ENCODE measurements around the gene NWD2.

The NWD2 gene

GRCh38 chr4:37425857-37426256 is 181.3 kb downstream of the NWD2 start:
- no peak overlapping the region for H3K27ac ChIP-seq (ENCODE audit: low read depth, low read length)
- no peaks in the 10 kb centered on the region for H3K4me1 ChIP-seq (ENCODE audit: control insufficient read depth, insufficient read depth, low read length)
- H3K4me3 ChIP-seq (ENCODE audit: low read depth, low read length) = no peak overlapping the region
- H3K27me3 ChIP-seq (ENCODE audit: control insufficient read depth, insufficient read depth, low read length) = no peaks in the 10 kb centered on the region
- no peaks in the 10 kb centered on the region for H3K36me3 ChIP-seq (ENCODE audit: control insufficient read depth, insufficient read depth, low read length)
- H3K9me3 ChIP-seq (ENCODE audit: control insufficient read depth, insufficient read depth, low read length) = no peaks in the 10 kb centered on the region
- no peak overlapping the region for H3K9ac ChIP-seq (ENCODE audit: low read depth, low read length)

- Histone ChIP-seq H3K27me3 (ENCODE audit: control insufficient read depth, insufficient read depth, low read length) (no peaks in the 10 kb centered on the region), H3K36me3 (ENCODE audit: control insufficient read depth, insufficient read depth, low read length) (no peaks in the 10 kb centered on the region), H3K4me1 (ENCODE audit: control insufficient read depth, insufficient read depth, low read length) (no peaks in the 10 kb centered on the region)
Observed at GRCh38 chr4:37427193-37427592, 182.7 kb downstream of the NWD2 start.

DNA sequence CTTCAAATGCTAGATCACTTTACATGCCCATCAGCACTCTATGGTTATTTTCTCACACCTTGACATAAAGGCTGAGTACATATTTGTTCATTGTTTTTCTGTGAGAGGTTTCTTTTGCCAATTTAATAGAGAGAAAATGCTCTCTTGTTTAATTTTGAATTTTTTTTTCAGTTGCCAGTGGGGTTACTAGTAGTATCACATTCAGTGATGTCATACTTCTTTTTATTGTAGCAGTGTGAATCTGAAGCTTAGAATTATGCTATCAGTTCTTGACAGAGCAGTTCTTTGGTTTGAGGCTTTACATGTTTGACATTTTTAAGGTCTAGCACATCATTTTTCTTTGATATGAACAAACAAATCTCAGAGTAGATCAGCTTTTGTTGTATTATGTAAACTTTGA is 185.4 kb downstream of the NWD2 start:
- no peaks in the 10 kb centered on the region for H3K9me3 ChIP-seq (ENCODE audit: control insufficient read depth, insufficient read depth, low read length)
- H3K4me1 ChIP-seq (ENCODE audit: control insufficient read depth, insufficient read depth, low read length) = no peaks in the 10 kb centered on the region
- no peak overlapping the region for H3K4me3 ChIP-seq (ENCODE audit: low read depth, low read length)
- H3K9ac ChIP-seq (ENCODE audit: low read depth, low read length) = no peak overlapping the region
- H3K27ac ChIP-seq (ENCODE audit: low read depth, low read length) = no peak overlapping the region
- no peaks in the 10 kb centered on the region for H3K27me3 ChIP-seq (ENCODE audit: control insufficient read depth, insufficient read depth, low read length)
- H3K36me3 ChIP-seq (ENCODE audit: control insufficient read depth, insufficient read depth, low read length) = no peaks in the 10 kb centered on the region

More at GRCh38 chr4:37427193-37427592, 182.7 kb downstream of the NWD2 start:
- H3K9ac ChIP-seq (ENCODE audit: low read depth, low read length) = no peak overlapping the region
- no peak overlapping the region for H3K27ac ChIP-seq (ENCODE audit: low read depth, low read length)
- no peaks in the 10 kb centered on the region for H3K9me3 ChIP-seq (ENCODE audit: control insufficient read depth, insufficient read depth, low read length)
- no peak overlapping the region for H3K4me3 ChIP-seq (ENCODE audit: low read depth, low read length)

GRCh38 chr4:37430718-37431416 is 186.3 kb downstream of the NWD2 start:
- no peak overlapping the region for H3K4me3 ChIP-seq (ENCODE audit: low read depth, low read length)
- no peaks in the 10 kb centered on the region for H3K27me3 ChIP-seq (ENCODE audit: control insufficient read depth, insufficient read depth, low read length)
- H3K4me1 ChIP-seq (ENCODE audit: control insufficient read depth, insufficient read depth, low read length) = no peaks in the 10 kb centered on the region
- no peaks in the 10 kb centered on the region for H3K36me3 ChIP-seq (ENCODE audit: control insufficient read depth, insufficient read depth, low read length)
- no peak overlapping the region for H3K27ac ChIP-seq (ENCODE audit: low read depth, low read length)
- H3K9me3 ChIP-seq (ENCODE audit: control insufficient read depth, insufficient read depth, low read length) = no peaks in the 10 kb centered on the region
- H3K9ac ChIP-seq (ENCODE audit: low read depth, low read length) = no peak overlapping the region

DNA sequence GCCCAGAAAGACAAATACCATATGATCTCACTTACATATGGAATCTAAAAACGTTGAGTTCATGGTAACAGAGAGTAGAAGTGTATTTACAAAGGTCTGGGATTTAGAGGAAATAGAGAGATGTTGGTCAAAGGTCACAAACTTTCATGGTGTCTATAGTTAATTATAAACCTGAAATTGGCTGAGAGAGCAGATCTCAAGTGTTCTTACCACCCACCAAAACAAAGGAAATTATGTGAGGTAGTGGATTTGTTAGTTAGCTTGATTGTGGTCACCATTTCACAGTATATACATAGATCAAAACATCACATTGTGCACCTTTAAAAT is 186.8 kb downstream of the NWD2 start:
- Histone ChIP-seq H3K4me1 (ENCODE audit: control insufficient read depth, insufficient read depth, low read length) (no peaks in the 10 kb centered on the region), H3K27me3 (ENCODE audit: control insufficient read depth, insufficient read depth, low read length) (no peaks in the 10 kb centered on the region), H3K36me3 (ENCODE audit: control insufficient read depth, insufficient read depth, low read length) (no peaks in the 10 kb centered on the region), H3K9me3 (ENCODE audit: control insufficient read depth, insufficient read depth, low read length) (no peaks in the 10 kb centered on the region), H3K27ac (ENCODE audit: low read depth, low read length) (no peak overlapping the region), H3K9ac (ENCODE audit: low read depth, low read length) (no peak overlapping the region), H3K4me3 (ENCODE audit: low read depth, low read length) (no peak overlapping the region)

GRCh38 chr4:37434469-37434868 is 189.9 kb downstream of the NWD2 start:
- Histone ChIP-seq H3K27ac (ENCODE audit: low read depth, low read length) (no peak overlapping the region), H3K9ac (ENCODE audit: low read depth, low read length) (no peak overlapping the region), H3K36me3 (ENCODE audit: control insufficient read depth, insufficient read depth, low read length) (no peaks in the 10 kb centered on the region), H3K9me3 (ENCODE audit: control insufficient read depth, insufficient read depth, low read length) (no peaks in the 10 kb centered on the region), H3K4me1 (ENCODE audit: control insufficient read depth, insufficient read depth, low read length) (no peaks in the 10 kb centered on the region), H3K4me3 (ENCODE audit: low read depth, low read length) (no peak overlapping the region), H3K27me3 (ENCODE audit: control insufficient read depth, insufficient read depth, low read length) (no peaks in the 10 kb centered on the region)

GRCh38 chr4:37436546-37436945 is 192.0 kb downstream of the NWD2 start:
- no peak overlapping the region for H3K27ac ChIP-seq (ENCODE audit: low read depth, low read length)
- no peaks in the 10 kb centered on the region for H3K9me3 ChIP-seq (ENCODE audit: control insufficient read depth, insufficient read depth, low read length)
- no peak overlapping the region for H3K4me3 ChIP-seq (ENCODE audit: low read depth, low read length)
- no peaks in the 10 kb centered on the region for H3K36me3 ChIP-seq (ENCODE audit: control insufficient read depth, insufficient read depth, low read length)
- no peaks in the 10 kb centered on the region for H3K4me1 ChIP-seq (ENCODE audit: control insufficient read depth, insufficient read depth, low read length)
- no peak overlapping the region for H3K9ac ChIP-seq (ENCODE audit: low read depth, low read length)
- no peaks in the 10 kb centered on the region for H3K27me3 ChIP-seq (ENCODE audit: control insufficient read depth, insufficient read depth, low read length)

GRCh38 chr4:37437163-37437562 is 192.6 kb downstream of the NWD2 start:
- H3K4me3 ChIP-seq (ENCODE audit: low read depth, low read length) = no peak overlapping the region

GRCh38 chr4:37438564-37439279 is 194.2 kb downstream of the NWD2 start:
- no peak overlapping the region for H3K27ac ChIP-seq (ENCODE audit: low read depth, low read length)
- H3K27me3 ChIP-seq (ENCODE audit: control insufficient read depth, insufficient read depth, low read length) = no peaks in the 10 kb centered on the region
- no peaks in the 10 kb centered on the region for H3K9me3 ChIP-seq (ENCODE audit: control insufficient read depth, insufficient read depth, low read length)
- no peaks in the 10 kb centered on the region for H3K4me1 ChIP-seq (ENCODE audit: control insufficient read depth, insufficient read depth, low read length)
- no peak overlapping the region for H3K4me3 ChIP-seq (ENCODE audit: low read depth, low read length)
- no peak overlapping the region for H3K9ac ChIP-seq (ENCODE audit: low read depth, low read length)
- H3K36me3 ChIP-seq (ENCODE audit: control insufficient read depth, insufficient read depth, low read length) = no peaks in the 10 kb centered on the region

More at GRCh38 chr4:37437163-37437562, 192.6 kb downstream of the NWD2 start:
- Histone ChIP-seq H3K27ac (ENCODE audit: low read depth, low read length) (no peak overlapping the region), H3K9ac (ENCODE audit: low read depth, low read length) (no peak overlapping the region), H3K27me3 (ENCODE audit: control insufficient read depth, insufficient read depth, low read length) (no peaks in the 10 kb centered on the region), H3K4me1 (ENCODE audit: control insufficient read depth, insufficient read depth, low read length) (no peaks in the 10 kb centered on the region), H3K9me3 (ENCODE audit: control insufficient read depth, insufficient read depth, low read length) (no peaks in the 10 kb centered on the region), H3K36me3 (ENCODE audit: control insufficient read depth, insufficient read depth, low read length) (no peaks in the 10 kb centered on the region)

- Histone ChIP-seq H3K9me3 (ENCODE audit: control insufficient read depth, insufficient read depth, low read length) (no peaks in the 10 kb centered on the region), H3K36me3 (ENCODE audit: control insufficient read depth, insufficient read depth, low read length) (no peaks in the 10 kb centered on the region), H3K9ac (ENCODE audit: low read depth, low read length) (no peak overlapping the region), H3K4me1 (ENCODE audit: control insufficient read depth, insufficient read depth, low read length) (no peaks in the 10 kb centered on the region), H3K4me3 (ENCODE audit: low read depth, low read length) (no peak overlapping the region), H3K27ac (ENCODE audit: low read depth, low read length) (no peak overlapping the region), H3K27me3 (ENCODE audit: control insufficient read depth, insufficient read depth, low read length) (no peaks in the 10 kb centered on the region)
Observed at GRCh38 chr4:37439809-37440474, 195.4 kb downstream of the NWD2 start.

- Histone ChIP-seq H3K36me3 (ENCODE audit: control insufficient read depth, insufficient read depth, low read length) (no peaks in the 10 kb centered on the region), H3K4me3 (ENCODE audit: low read depth, low read length) (no peak overlapping the region), H3K27ac (ENCODE audit: low read depth, low read length) (no peak overlapping the region), H3K9ac (ENCODE audit: low read depth, low read length) (no peak overlapping the region), H3K27me3 (ENCODE audit: control insufficient read depth, insufficient read depth, low read length) (no peaks in the 10 kb centered on the region), H3K4me1 (ENCODE audit: control insufficient read depth, insufficient read depth, low read length) (no peaks in the 10 kb centered on the region), H3K9me3 (ENCODE audit: control insufficient read depth, insufficient read depth, low read length) (no peaks in the 10 kb centered on the region)
Observed at GRCh38 chr4:37440501-37440900, 196.0 kb downstream of the NWD2 start.
